Activated T-cell treated with anti-CD3 and anti-CD28 coated beads for 1 hour (primary cell): ENCODE measurements around the gene TMEM117.
"Not testable (repeated sequence)": the region's sequence is repeated elsewhere in the genome, so short reads cannot be mapped to it uniquely, and the experiment has no call there.

Experiments used
- DNase-seq: peaks from one replicate; pipeline ENCODE4 v3.0.0-alpha.2; 2020; ENCODE audit warnings: low read depth

The TMEM117 gene

DNA sequence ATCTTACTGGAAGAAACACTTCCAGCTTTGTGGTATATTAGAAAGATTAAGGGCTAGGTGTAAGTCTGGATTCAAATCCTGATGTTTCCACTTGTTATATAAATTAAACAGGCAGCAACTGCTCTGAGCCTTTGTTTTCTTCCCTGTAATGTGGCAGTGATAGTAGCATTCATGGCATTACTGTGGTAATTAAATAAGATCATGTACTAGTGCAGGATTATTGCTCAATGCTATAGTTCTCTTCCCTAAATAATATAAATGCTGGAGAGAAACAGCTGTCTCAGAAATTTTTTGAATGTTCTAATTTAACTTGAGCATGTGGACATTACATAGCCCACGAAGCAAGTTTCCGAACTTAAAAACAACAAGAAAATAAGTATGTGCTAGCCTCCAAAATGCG, 5.4 kb downstream of the TMEM117 start:
- no peak for DNase-seq

DNA sequence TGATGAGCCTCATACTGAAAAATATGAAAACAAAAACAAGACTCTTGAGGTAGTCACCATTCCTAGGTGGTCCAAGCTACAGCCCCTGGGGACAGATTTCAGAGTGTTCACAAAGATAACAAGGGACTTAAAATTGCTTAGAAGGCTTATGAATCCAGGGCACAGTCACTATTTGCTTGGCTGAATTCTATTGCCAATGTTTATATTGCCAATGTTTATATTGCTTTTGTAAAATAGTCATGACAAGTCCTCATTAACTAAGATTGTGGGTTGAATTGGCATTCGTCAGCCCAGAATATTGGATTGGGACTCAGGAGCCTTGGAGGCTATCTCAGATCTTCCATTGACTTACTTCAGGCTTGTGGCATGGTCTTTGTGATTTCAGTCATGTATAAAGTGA, 6.4 kb downstream of the TMEM117 start:
- no peak for DNase-seq

DNA sequence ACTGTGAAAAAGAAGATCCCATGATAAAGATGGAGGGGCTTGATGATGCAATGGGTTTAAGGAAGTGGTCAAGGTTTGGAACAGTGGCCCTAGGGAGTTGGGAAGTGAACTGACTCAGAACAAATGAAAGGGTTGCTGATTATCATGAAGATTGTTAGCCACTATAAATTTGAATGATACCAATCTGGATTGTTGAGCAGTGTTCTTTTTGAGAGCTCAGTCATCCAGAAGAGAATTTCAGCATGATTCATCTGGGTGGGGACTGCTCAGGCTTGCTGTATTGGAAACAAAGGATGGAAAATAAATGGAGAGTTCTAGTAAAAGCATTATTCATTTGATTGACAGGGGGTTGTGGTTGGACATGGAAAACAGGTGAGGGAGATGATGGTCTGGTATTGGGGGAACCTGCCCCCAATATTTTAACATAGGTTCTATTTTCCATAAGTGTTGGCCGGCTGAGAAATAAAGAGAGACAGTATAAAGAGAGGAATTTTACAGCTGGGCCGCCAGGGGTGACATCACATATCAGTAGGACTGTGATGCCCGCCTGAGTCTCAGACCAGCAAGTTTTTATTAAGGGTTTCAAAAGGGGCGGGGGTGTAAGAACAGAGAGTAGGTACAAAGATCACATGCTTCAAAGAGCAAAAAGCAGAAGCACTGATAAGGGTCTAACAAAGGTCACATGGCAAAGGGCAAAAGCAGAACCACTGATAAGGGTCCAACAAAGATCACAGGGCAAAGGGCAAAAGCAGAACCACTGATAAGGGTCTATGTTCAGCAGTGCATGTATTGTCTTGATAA, 11.7 kb downstream of the TMEM117 start:
- DNase-seq, result not testable (repeated sequence)

GRCh38 chr12:43848226-43848507, 12.3 kb downstream of the TMEM117 start:
- DNase-seq, result no peak

- DNase-seq, result no peak
These were observed 12.9 kb downstream of the TMEM117 start for GRCh38 chr12:43848786-43849185.

DNA sequence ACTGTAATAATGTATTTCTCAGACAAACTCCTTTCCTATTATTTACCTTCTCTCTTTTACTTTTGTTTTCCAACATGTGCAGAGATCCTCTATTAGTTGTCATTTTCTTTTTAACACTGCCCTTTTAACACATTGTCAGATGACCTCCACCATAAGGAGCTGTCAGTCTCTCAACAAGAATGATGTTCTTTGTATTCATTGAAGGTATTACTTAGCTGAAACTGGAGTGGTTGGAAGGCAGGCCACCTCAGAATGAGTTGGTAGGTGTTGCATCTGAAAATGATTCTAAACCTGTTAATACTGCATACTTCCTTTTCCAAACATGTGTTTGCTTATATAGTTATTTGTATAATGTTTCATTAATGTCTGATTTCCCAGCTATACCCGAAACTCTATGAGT, 16.9 kb downstream of the TMEM117 start:
- DNase-seq, result no peak

DNA sequence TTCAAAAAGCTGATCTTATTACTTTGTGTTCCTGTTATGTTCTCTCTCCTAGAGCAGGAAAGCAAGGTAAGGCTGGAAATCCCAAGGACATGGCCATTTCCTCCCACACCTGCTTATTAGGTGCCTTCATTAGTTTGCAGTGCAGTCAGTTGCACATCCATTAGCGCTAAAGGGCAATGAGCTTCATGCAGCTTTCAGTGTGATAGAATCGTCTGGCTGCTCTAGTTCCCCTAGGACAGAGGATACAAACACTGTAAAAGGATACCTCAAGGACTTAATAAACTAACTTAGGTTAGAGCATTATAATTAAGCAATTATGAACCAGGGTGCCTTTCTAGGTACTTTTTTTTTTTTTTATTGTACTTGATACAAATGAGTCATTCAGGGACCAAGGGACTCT, 21.1 kb downstream of the TMEM117 start:
- DNase-seq, result no peak

GRCh38 chr12:43858096-43858495, 22.2 kb downstream of the TMEM117 start:
- DNase-seq, result no peak

- DNase-seq, result no peak
These were observed 23.1 kb downstream of the TMEM117 start for GRCh38 chr12:43858991-43859390.

DNA sequence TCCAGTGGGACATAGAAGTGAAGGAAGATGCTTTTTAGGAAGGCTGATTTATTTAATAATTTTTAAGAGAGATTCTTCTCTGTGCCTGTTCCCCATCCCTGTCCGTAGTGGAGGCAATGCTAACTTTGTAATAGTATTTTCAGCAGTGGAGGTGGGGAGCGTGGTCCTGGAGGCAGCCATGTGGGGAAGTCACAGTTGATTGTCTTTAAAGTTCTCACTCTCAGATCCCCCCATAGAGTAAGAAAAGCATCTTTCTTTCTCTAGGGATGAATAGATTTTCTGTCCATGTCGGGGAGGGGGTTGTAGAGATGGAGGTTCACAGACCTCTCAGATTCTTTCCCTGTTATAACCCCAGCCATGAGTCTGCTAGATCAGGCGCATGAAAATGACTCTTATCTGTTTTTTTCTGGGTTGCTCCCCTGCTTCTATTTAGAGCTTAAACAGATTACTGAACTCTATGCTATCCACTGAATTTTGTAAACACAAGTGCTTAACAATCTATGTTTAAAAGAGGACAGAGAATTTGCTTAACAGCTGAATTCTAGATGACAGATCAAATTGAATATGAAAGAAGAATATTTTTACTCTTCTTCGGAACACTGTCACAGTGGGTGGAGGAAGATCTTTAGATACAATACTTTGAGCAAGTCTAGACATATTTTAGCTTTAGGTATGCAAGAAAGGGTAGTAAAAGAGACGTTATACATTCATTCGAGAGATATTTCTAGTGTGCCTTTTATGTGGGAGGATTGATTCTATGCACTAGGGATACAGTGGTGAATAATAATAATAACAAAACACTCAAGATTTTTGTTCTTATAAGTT, 25.3 kb downstream of the TMEM117 start:
- no peak for DNase-seq

DNA sequence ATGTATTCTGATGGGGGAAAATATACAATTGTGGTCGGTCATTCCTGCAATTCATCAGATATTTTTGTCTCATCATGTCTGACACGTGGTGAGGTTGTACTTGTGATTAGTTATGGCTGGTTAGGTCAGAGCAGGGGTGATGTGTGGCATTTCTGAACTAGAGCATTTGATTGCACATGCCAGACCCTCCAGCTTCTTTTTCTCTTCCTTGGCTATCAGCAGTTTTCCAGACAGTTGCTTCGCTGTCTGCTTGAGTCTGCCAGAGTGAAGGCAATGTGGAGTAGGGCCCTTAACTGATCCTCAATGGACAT, 25.9 kb downstream of the TMEM117 start:
- no peak for DNase-seq

GRCh38 chr12:43863770-43864366, 28.0 kb downstream of the TMEM117 start:
- DNase-seq, result no peak

GRCh38 chr12:43864557-43864956, 28.7 kb downstream of the TMEM117 start:
- not testable (repeated sequence) for DNase-seq

- DNase-seq, result no peak
These were observed 33.3 kb downstream of the TMEM117 start for GRCh38 chr12:43869184-43869583.

DNA sequence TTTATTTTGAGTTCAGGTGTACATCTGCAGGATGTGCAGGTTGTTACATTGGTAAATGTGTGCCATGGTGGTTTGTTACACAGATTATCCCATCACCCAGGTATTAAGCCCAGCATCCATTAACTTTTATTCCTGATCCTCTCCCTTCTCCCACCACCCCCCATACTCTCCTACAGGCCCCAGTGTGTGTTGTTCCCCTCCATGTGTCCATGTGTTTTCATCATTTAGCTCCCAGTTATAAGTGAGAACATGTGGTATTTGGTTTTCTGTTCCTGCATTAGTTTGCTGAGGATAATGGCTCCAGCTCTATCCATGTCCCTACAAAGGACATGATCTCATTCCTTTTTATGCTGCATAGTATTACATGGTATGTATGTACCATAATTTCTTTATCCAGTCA, 33.9 kb downstream of the TMEM117 start:
- DNase-seq, result not testable (repeated sequence)

DNA sequence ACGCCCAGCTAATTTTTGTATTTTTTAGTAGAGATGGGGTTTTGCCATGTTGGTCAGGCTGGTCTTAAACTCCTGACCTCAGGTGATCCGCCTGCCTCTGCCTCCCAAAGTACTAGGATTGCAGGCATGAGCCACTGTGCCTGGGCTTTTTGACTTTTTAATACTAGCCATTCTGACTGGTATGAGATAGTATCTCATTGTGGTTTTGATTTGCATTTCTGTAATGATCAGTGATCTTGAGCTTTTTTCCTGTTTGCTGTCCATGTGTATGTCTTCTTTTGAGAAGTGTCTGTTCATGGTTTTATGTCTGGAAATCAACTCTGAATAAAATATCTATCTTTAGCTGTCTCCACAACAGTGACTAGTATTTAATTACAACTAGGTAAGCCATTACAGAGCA, 35.4 kb downstream of the TMEM117 start:
- DNase-seq, result not testable (repeated sequence)

DNA sequence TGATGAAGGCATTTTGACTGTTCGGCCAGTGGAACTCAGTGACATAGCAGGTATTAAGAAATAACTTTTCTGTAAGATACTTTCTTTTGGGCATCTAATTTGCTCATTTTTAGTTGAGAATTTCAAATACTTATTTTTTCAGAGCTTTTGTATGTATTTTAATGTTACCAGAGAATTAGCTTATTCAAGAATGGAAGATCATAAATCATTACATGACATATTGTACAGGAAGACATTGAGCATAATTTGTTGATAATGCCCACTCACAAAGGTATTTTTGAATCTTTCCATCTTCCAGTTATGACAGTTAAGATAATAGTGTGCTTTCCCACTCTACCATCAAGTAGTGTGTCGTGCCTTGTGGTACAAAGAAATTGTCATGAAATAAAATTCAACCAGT, 36.5 kb downstream of the TMEM117 start:
- no peak for DNase-seq

DNA sequence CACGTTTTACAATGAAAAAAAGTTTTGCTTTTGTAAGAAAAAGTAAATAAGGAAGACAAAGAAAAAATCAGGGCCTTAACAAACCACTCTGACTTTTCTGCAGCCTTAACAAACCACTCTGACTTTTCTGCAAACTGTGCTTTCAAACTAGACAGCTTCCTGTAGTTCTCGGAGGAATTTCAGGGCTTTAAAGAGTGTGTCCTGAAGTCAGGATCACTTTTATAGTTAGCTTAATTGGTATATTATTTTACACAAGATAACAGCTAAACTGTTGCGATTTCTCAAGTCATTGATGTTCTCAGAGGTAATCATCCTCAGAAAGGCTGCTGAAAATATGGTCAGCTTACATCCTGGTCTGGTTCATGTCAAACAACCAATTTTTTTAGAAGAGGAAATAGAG, 42.2 kb downstream of the TMEM117 start:
- no peak for DNase-seq

- no peak for DNase-seq
These were observed 44.7 kb downstream of the TMEM117 start for GRCh38 chr12:43880547-43880946.

DNA sequence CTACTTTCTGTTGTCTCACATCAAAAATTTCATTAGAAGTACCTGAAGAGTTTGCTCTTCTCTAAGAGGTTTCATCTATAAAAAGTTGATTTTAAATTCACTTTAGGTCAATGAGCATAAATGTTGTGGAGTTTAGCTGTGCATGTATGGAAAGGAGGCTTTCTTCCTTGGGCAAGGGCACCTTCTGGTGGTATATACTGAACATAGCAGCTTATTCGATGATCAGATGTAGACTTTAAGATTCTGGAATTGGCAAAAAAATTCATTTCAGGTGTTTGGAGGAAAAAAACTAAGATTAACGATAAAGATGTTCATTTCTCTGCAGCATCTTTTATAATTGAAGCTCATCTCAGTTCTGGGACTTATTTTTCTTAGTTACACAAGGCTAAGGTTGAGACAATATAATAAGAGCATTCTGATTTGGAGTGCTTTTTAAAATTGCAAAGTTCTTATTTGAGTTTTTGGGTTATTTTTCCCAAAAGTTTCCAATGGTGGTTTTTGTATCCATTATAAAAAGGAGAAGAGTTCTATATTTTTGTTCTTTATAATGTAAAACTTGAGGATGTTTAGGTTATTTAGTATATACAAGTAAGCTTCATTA, 46.8 kb downstream of the TMEM117 start:
- DNase-seq, result no peak

- no peak for DNase-seq
These were observed 47.4 kb downstream of the TMEM117 start for GRCh38 chr12:43883311-43883710.

DNA sequence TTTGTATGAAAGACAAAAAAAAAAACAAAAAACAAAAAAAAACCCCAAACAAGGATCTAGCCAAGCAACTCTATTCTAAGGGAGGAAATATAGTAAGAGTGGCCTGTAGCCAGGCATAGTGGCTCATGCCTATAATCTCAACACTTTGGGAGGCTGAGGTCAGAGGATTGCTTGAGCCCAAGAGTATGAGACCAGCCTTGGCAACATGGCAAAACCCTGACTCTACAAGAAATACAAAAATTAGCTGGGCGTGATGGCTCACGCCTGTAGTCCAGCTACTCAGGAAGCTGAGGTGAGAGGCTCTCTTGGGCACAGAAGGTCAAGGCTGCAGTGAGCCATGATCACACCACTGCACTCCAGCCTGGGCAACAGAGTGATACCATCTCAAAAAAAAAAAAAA, 47.9 kb downstream of the TMEM117 start:
- no peak for DNase-seq
